Fibroblast of pulmonary artery (primary cell): ENCODE data around the gene ANKRD27.
"Not testable (repeated sequence)": the region's sequence is repeated elsewhere in the genome, so short reads cannot be mapped to it uniquely, and the experiment has no call there.

ENCODE experiments used
- DNase-seq: peaks from one replicate; pipeline ENCODE4 v3.0.0-alpha.2; 2010; ENCODE audit warnings: low read depth
- H3K4me3 ChIP-seq: replicated peaks from 2 replicates; pipeline ENCODE4 v1.5.1; 2011; ENCODE audit warnings: low read depth, mild to moderate bottlenecking, control low read depth, low read length, moderate library complexity
- CTCF ChIP-seq: IDR thresholded peaks from 2 replicates; pipeline ENCODE4 v1.5.1; 2011; ENCODE audit warnings: mild to moderate bottlenecking, control low read depth, low read length, inconsistent platforms; ENCODE audit errors: missing control alignments

The ANKRD27 gene

GRCh38 chr19:32711747-32712146 is 36.8 kb upstream of the ANKRD27 start:
- no peak for TF ChIP-seq CTCF
- no peak overlapping the region for H3K4me3 ChIP-seq
- no peak for DNase-seq

- DNase-seq = no peak
- H3K4me3 ChIP-seq = no peak overlapping the region
- no peak for TF ChIP-seq CTCF
Measured at GRCh38 chr19:32709032-32709431, 34.1 kb upstream of the ANKRD27 start.

GRCh38 chr19:32708457-32708856 is 33.5 kb upstream of the ANKRD27 start:
- H3K4me3 ChIP-seq = no peak overlapping the region
- TF ChIP-seq CTCF = no peak
- no peak for DNase-seq

GRCh38 chr19:32704006-32704405 is 29.0 kb upstream of the ANKRD27 start:
- not testable (repeated sequence) for H3K4me3 ChIP-seq, DNase-seq

- no peak for TF ChIP-seq CTCF
- H3K4me3 ChIP-seq = no peak overlapping the region
- DNase-seq = no peak
Measured at GRCh38 chr19:32702010-32702409, 27.0 kb upstream of the ANKRD27 start.

- DNase-seq, H3K4me3 ChIP-seq: not testable (repeated sequence)
Measured at GRCh38 chr19:32700129-32700528, 25.1 kb upstream of the ANKRD27 start.

GRCh38 chr19:32696771-32697170 is 21.8 kb upstream of the ANKRD27 start:
- not testable (repeated sequence) for DNase-seq, H3K4me3 ChIP-seq

- not testable (repeated sequence) for H3K4me3 ChIP-seq, DNase-seq
Measured at GRCh38 chr19:32695506-32695905, 20.5 kb upstream of the ANKRD27 start.

- H3K4me3 ChIP-seq = not testable (repeated sequence)
Measured at GRCh38 chr19:32694851-32695250, 19.9 kb upstream of the ANKRD27 start.

GRCh38 chr19:32694316-32694715 is 19.3 kb upstream of the ANKRD27 start:
- H3K4me3 ChIP-seq = not testable (repeated sequence)

More at GRCh38 chr19:32694851-32695250, 19.9 kb upstream of the ANKRD27 start:
- DNase-seq = not testable (repeated sequence)

GRCh38 chr19:32693151-32694108 is 18.4 kb upstream of the ANKRD27 start:
- DNase-seq = not testable (repeated sequence)
- H3K4me3 ChIP-seq = peak overlapping the region; percentile 63

More at GRCh38 chr19:32694316-32694715, 19.3 kb upstream of the ANKRD27 start:
- not testable (repeated sequence) for DNase-seq
